D341Med (cell line): Measurements from ENCODE around the gene NCOA5.
"Not testable (repeated sequence)": the region's sequence is repeated elsewhere in the genome, so short reads cannot be mapped to it uniquely, and the experiment has no call there.

Experiments
- DNase-seq: peaks from one replicate; pipeline ENCODE4 v3.0.0; 2012; ENCODE audit warnings: low spot score

NCOA5 gene

DNA sequence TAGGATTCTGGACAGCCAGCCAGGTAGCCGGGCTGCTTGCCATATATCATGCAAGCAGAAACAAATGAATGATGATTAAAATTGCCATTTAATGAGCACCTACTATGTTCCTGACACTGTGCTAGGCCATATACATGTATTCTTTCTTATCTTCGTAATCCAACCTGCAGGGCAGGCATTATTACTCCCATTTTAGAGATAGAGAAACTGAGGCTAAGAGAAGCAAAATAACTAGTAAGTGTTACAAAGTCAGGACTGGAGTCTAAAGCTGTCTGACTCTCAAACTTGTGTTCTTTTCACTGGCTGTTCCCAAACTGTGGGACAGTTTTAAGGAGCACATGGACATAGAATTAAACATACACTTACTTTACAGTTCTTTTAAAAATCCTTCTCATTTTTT, 30.4 kb upstream of the NCOA5 start:
- DNase-seq, result no peak

DNA sequence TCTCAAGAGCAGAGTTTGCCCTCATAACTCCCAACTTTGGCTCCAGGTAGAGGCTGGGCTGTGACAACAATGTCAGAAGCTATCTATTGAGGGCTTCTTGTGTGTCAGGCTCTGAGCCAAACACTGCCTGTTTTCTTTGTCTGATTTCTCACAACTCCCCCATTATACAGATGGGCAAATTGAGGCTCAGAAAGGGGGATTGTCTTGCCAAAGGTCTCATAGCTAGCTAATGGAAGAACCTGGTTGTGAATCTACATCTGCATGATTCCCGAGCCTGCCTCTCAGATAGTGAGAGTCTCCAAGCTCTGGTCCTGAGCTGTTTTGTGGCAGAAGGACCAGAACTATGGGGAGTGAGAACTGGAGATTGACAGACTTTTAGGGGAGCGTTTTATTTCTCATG, 29.8 kb upstream of the NCOA5 start:
- DNase-seq, result no peak

DNA sequence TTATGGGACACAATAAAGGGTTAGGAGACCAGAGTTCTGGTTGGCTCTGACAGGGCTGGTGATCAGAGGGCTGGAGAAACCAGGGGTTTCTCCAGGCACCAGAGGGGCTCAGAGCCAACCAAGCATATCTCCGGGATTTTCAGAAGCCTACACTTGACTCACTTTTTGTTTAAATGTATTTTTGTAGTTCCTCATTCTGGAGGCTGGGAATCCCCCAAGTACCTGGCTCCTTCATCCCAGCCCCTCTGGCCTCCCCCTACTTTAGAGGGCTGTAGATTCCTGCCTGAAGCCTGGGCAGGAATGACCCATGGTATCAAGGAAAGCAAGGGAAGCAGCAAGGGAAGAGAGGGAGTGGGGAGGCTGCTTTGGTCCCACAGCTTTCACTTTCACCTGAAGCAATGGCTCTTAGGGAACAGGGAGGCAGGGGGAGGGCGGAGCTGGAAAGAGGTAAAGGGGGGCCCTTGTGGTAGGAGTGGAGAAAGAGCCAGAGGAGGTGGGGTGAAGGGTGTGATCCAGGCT, 29.3 kb upstream of the NCOA5 start:
- DNase-seq, result no peak

DNA sequence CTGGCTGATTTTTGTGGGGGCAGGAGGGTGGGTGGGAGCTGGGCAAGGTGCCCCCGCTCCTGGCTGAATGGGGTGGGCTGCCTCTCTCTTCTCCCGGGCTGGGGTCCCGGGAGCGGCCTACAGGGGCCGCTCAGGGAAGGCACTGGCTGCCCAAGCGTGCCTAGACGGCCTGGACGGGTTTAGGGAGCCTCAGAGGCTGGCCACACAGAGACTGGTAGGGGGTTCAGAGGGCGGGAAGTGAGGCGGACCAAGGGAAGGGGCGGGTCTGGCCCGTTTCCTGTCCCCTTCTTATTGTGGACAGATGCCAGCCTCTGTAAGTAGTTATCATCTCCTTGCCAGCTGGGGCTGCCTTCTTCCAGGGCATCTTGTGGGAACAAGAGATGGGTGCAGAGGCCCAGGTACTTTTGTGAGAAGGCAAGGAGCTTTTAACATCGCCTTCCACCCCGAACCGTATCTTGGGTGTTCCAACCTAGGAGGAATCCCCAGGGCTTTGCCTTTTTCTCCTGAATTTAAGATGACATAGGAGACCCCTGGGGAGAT, 28.8 kb upstream of the NCOA5 start:
- no peak for DNase-seq

DNA sequence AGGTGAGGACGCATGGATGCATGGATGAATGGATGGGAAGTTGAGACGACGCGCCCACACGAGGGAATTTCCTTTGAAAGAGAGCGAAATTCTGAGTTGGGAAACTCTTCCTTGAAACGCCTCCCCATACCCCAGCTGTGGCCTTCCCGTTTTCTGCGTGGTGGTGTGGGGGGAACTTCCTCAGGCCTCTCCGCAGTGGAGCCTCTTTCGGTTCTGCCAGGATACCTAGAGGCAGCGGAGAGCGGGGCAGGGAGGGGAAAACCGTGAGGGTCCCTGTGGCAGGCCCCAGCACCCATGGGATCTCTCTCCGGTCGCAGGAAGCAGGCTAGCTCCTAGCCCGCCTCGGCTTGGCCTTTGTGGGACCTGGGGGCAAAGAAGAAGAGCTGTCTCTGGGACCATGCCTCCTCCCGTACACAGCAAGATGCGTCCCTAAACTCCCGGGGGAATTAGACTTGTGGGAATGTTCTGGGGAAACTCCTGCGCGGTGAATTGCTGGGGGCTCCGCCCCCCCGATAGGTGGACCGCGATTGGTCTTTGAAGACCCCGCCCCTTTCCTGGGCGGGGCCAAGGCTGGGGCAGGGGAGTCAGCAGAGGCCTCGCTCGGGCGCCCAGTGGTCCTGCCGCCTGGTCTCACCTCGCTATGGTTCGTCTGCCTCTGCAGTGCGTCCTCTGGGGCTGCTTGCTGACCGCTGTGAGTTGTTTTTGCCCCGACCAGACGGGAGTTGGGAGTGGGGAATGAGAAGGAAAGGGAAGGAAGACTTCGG, 28.1 kb upstream of the NCOA5 start, which contains the start of gene CD40:
TSS of gene CD40 (plus strand) at position 611 of the 764 bp plus-strand sequence. CDS start at position 641, 30 bp downstream.
- no peak for DNase-seq

DNA sequence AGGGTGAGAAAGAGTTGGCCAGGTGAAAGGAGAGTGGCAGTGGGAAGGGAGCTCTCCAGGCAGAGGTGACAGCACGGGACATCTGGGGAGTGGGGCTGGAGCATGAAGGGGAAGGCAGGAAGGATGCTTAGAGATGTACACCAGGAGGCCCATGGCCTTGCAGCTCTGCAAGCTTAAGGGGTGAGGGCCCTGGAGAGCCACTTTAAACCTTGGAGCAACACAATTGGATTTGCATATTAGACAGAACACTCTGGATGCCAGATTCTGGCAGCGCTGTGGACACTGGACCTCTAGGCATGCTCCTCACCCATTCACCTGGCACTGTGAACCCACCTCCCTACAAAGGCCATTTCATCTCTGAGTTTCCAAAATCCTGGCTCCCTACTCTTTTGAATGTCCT, 24.7 kb upstream of the NCOA5 start:
- no peak for DNase-seq

DNA sequence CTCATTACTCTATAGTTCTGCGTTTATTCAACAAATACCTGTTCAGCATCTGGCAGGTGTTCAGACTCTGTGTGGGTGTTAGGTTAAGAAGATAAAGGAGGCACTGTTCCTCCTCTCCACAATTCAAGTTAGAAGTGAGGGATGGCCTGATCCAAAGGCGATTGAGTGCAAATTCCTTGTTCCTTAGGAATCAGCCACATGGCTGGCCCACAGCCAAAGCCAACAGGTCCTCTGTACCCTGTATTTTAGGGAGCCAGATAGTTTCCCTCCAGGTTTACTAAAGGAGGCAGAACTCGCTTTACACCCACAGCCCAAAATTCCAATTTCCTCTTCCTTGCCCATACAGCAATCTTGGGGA, 23.3 kb upstream of the NCOA5 start:
- no peak for DNase-seq

GRCh38 chr20:46112430-46113112, 22.8 kb upstream of the NCOA5 start:
- DNase-seq, result no peak

DNA sequence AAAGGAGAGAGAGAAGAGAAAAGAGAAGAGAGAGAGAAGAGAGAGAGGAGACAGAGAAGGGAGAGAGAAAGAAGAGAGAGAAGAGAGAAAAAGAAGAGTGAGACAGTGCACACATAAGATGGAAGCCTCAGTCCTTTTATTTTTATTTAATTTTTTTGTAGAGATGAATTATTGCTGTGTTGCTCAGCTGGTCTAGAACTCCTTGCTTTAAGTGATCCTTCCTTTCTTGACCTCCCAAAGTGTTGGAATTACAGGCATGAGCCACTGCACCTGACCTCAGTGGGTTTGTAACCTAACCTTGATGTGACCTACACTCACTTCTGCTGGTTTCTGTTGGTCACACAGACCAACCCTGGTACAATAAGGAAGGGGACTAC, 22.1 kb upstream of the NCOA5 start:
- no peak for DNase-seq

DNA sequence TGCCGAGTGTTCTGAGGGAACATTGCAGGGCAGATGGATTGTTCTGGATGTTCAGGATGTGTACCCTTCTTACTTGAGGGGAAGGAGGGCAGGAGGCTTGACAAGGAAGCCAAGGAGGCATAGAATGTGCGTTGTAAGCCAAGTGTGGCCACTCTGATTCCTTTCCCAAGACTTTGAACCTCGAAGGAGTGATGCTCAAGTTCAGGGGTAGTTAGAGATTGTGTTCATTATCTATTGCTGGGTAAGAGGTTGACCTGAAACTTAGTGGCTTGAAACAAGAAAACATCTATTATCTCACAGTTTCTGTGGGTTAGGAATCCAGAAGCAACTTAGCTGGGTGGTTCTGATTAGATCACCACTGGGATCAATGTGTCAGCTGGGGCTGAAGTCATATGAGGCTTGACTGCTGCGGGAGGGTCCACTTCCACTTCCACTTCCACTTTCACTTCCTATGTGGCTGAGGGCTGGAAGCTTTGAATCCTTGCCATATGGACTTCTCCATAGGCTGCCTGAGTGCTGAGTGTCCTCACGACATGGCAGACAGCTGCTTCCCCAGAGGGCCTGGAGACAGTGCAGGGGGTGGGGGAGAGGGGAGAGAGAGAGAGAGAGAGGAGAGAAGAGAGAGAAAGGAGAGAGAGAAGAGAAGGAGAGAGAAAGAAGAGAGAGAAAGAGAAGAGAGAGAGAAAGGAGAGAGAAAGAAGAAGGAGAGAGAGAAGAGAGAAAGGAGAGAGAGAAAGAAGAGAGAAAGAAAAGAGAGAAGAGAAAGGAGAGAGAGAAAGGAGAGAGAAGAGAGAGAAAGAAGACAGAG, 21.5 kb upstream of the NCOA5 start:
- DNase-seq, result no peak

GRCh38 chr20:46108976-46109375, 19.2 kb upstream of the NCOA5 start:
- no peak for DNase-seq

- no peak for DNase-seq
These were observed 18.7 kb upstream of the NCOA5 start for GRCh38 chr20:46108435-46108841.

DNA sequence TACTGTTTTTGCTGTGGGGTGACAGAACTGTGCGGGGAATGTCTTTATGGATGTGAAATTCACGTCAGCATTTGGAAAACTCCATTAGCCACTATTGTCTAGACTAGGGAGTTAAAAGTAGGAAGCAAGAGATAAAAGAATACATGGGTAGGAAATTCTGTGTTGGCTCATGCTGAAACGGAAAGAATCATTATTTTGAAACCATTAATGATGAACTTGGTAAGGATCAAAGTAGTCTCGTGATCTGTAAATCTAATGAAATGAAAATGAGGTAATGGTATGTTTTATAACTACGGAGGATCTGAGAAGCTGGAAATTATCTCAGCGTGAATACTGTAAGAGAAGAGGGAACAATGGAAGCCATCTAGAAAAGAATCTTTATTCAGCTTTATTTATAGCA, 17.3 kb upstream of the NCOA5 start:
- no peak for DNase-seq

DNA sequence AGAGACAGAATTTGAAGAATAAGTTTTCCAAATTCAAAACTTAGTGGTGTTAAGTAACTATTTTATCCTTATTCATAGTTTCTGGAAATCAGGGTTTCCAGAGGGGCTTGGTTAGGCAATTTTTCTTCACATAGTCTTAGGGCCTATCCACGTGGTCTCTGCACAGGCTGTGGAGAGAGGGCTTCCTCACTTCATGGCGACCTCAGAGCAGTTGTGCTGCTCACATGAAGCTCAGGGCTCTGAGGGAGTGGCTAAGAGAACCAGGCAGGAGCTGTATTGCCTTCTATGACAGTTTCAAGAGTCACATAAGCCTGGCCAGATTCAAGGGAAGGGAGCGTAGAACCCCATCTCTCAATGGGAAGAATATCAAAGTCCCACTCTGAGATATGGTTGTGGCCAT, 14.5 kb upstream of the NCOA5 start:
- no peak for DNase-seq

DNA sequence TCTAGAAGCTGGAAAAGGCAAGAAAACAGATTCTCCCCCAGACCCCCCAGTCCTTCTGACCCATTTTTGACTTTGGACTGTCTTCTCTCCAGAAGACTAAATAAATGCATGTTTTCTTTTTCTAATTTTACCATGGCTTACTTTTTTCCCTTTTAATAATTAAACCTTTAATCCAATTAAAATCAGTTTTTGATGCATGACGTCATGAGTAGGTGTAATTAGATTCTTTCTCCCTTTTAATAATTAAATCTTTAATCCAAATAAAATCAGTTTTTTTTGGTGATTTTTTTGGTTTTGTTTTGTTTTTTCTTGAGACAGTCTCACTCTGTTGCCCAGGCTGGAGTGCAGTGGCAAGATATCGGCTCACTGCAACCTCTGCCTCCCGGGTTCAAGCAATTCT, 13.2 kb upstream of the NCOA5 start:
- no peak for DNase-seq

- no peak for DNase-seq
These were observed 12.2 kb upstream of the NCOA5 start for GRCh38 chr20:46101957-46102356.

DNA sequence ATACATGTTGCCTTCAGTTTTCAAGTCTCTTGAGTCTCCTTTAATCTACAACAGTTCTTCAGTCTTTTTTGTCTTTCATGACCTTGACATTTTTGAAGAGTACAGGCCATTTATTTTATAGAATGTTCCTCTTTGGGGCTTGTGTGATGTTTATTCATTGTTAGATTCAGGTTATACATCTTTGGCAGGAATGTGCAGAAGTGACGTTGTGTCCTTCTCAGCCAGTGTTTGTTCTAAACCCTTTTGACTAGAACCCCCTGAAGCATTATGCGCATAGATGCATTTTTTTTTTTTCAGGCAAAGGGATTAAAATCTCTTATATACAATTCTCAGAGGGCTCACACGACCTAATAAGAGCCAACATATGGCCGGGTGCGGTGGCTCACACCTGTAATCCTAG, 11.2 kb upstream of the NCOA5 start:
- no peak for DNase-seq

- DNase-seq, result not testable (repeated sequence)
These were observed 10.7 kb upstream of the NCOA5 start for GRCh38 chr20:46100444-46100843.

- DNase-seq, result no peak
These were observed 9.9 kb upstream of the NCOA5 start for GRCh38 chr20:46099491-46100287.

GRCh38 chr20:46093531-46093930, 3.8 kb upstream of the NCOA5 start:
- DNase-seq, result no peak
